Natural killer cell (primary cell): ENCODE measurements around the gene ROBO1. TPM values are rescaled to one million over a fixed set of nuclear protein-coding genes. Genes with fewer than 3 reads are reported as not detected.

Source experiments
- ATAC-seq, 3 donors: fragments of 150-1000 bp in 2 of 3; fragments of 200-7000 bp in 1 of 3; cut with Tn5 transposase; 1 replicate in 1 of 3; 2 replicates in 2 of 3; pipeline ENCODE4 v1.10.0; 2021; ENCODE audit warnings: mild to moderate bottlenecking in 2 of 3, moderate library complexity in 2 of 3
- DNase-seq, 2 donors: peaks; one replicate each; pipeline versions ENCODE4 v3.0.0 to v3.0.0-alpha.2; 2013 to 2021; ENCODE audit warnings: mixed read lengths in 1 of 2
- H3K27ac ChIP-seq: one replicate; pipeline ENCODE4 v1.5.1; 2013; ENCODE audit warnings: mild to moderate bottlenecking, low read length
- H3K27me3 ChIP-seq: one replicate; pipeline ENCODE4 v1.6.1; 2013; ENCODE audit warnings: low read length; ENCODE audit not compliant: control insufficient read depth, insufficient read depth
- H3K36me3 ChIP-seq: one replicate; pipeline ENCODE4 v1.6.1; 2013; ENCODE audit warnings: low read length; ENCODE audit not compliant: control insufficient read depth, insufficient read depth
- H3K4me1 ChIP-seq: one replicate; pipeline ENCODE4 v1.6.1; 2013; ENCODE audit warnings: low read length; ENCODE audit not compliant: control insufficient read depth, insufficient read depth
- H3K4me3 ChIP-seq: one replicate; pipeline ENCODE4 v1.5.1; 2013; ENCODE audit warnings: low read length
- H3K9me3 ChIP-seq: one replicate; pipeline ENCODE4 v1.6.1; 2013; ENCODE audit warnings: low read length; ENCODE audit not compliant: control insufficient read depth, insufficient read depth
- H3K27ac Mint-ChIP-seq, 2 donors: one replicate each; pipeline ENCODE4 v1.8.0; 2022; ENCODE audit warnings: mild to moderate bottlenecking in 2 of 2, mixed read lengths in 2 of 2, moderate library complexity in 1 of 2
- H3K27me3 Mint-ChIP-seq, 2 donors: one replicate each; pipeline ENCODE4 v1.8.0; 2022; ENCODE audit warnings: low read depth in 2 of 2, mixed read lengths in 2 of 2
- H3K36me3 Mint-ChIP-seq: one replicate; pipeline ENCODE4 v1.8.0; 2022; ENCODE audit warnings: mixed read lengths
- H3K4me1 Mint-ChIP-seq, 2 donors: one replicate each; pipeline ENCODE4 v1.8.0; 2022; ENCODE audit warnings: mixed read lengths in 2 of 2
- H3K4me3 Mint-ChIP-seq: one replicate; pipeline ENCODE4 v1.8.0; 2022; ENCODE audit warnings: mild to moderate bottlenecking, moderate library complexity, mixed read lengths
- H3K9me3 Mint-ChIP-seq, 2 donors: one replicate each; pipeline ENCODE4 v1.8.0; 2022; ENCODE audit warnings: mixed read lengths in 2 of 2
- WGBS: methylation state at CpG from one replicate; pipeline ENCODE4 v1.1.7; 2013; ENCODE audit warnings: missing lambda C conversion rate; ENCODE audit not compliant: insufficient coverage; 5-methylcytosine and 5-hydroxymethylcytosine counted together
- intact Hi-C: fragments of 100-400 bp; cut with micrococcal nuclease; formaldehyde crosslinking; loops from one replicate; pipeline ENCODE4 v1.14.2; 2022
- total RNA-seq, 4 donors: library from RNA; stranded (reverse); fragments of 120-200 nt in 1 of 4; gene quantifications; one replicate each; pipeline versions ENCODE4 v1.2.3 to v1.2.4, GENCODE V29; 2013 to 2022
- TF ChIP-seq, protein P1 (sequence below): fragments of 200-600 bp; IDR thresholded peaks from one replicate; pipeline ENCODE4 v1.8.0; 2022; ENCODE audit warnings: antibody characterized with exemption

The ROBO1 gene
- total RNA-seq, 3 donors from 2014 or later (not counting 1 experiment from before 2014, with no cell fraction given) = 0.07 TPM; not detected in 2

DNA sequence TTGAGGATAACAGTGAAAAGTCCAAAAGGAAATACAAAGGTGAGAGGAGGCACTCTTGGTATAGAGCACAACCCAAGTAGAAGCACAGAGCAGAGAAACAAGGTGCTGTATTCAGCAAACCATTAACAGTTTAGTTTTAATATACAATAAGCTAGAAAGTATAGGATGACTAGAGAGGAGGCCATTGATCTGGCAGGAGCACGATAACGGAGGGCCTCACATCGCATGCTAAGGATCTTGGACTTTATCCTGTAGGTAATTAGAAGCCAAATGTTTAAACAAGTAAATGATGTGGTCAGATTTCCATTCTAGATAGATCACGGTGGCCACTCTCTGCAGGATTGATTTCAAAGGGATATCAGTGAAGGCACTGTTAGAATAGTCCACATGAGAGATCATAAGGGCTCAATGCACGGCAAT, 935.0 kb downstream of the ROBO1 start:
- H3K27ac ChIP-seq = no peak overlapping the region
- no peaks in the 10 kb centered on the region for H3K27me3 ChIP-seq
- TF ChIP-seq, protein P1, sequence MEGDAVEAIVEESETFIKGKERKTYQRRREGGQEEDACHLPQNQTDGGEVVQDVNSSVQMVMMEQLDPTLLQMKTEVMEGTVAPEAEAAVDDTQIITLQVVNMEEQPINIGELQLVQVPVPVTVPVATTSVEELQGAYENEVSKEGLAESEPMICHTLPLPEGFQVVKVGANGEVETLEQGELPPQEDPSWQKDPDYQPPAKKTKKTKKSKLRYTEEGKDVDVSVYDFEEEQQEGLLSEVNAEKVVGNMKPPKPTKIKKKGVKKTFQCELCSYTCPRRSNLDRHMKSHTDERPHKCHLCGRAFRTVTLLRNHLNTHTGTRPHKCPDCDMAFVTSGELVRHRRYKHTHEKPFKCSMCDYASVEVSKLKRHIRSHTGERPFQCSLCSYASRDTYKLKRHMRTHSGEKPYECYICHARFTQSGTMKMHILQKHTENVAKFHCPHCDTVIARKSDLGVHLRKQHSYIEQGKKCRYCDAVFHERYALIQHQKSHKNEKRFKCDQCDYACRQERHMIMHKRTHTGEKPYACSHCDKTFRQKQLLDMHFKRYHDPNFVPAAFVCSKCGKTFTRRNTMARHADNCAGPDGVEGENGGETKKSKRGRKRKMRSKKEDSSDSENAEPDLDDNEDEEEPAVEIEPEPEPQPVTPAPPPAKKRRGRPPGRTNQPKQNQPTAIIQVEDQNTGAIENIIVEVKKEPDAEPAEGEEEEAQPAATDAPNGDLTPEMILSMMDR = no peak
- H3K36me3 Mint-ChIP-seq = no peaks in the 10 kb centered on the region
- DNase-seq (no peak), ATAC-seq (no peak)
- no peaks in the 10 kb centered on the region for H3K36me3 ChIP-seq
- H3K4me1 ChIP-seq = no peaks in the 10 kb centered on the region
- no peak overlapping the region for H3K4me3 ChIP-seq
- 92% methylated on average over 5 of the region's 5 CpGs for WGBS
- no peaks in the 10 kb centered on the region for H3K27me3 Mint-ChIP-seq
- intact Hi-C loops = no loop called here
- H3K4me1 Mint-ChIP-seq = no peaks in the 10 kb centered on the region
- H3K9me3 ChIP-seq = peaks cover 4% of the 10 kb centered on the region
- no peak overlapping the region for H3K4me3 Mint-ChIP-seq
- H3K9me3 Mint-ChIP-seq = peaks cover 0 to 2% of the 10 kb centered on the region in 2 donors
- no peak overlapping the region for H3K27ac Mint-ChIP-seq

- H3K4me1 ChIP-seq = no peaks in the 10 kb centered on the region
- Mint-ChIP-seq H3K27ac (no peak overlapping the region), H3K4me3 (no peak overlapping the region), H3K36me3 (peaks cover under 1% of the 10 kb centered on the region), H3K27me3 (no peaks in the 10 kb centered on the region), H3K4me1 (no peaks in the 10 kb centered on the region), H3K9me3 (peaks cover 0 to 2% of the 10 kb centered on the region in 2 donors)
- ATAC-seq (no peak), DNase-seq (no peak)
- 33% methylated on average over 1 of the region's 1 CpG for WGBS
- no peak overlapping the region for H3K27ac ChIP-seq
- TF ChIP-seq, protein P1 = no peak
- H3K36me3 ChIP-seq = no peaks in the 10 kb centered on the region
- H3K9me3 ChIP-seq = peaks cover 4% of the 10 kb centered on the region
- no peak overlapping the region for H3K4me3 ChIP-seq
- intact Hi-C loops = no loop called here
- no peaks in the 10 kb centered on the region for H3K27me3 ChIP-seq
Observed at GRCh38 chr3:78831446-78831972, 936.3 kb downstream of the ROBO1 start.

- intact Hi-C loops = no loop called here
- no peak for DNase-seq
- ATAC-seq = no peak
- H3K36me3 ChIP-seq = no peaks in the 10 kb centered on the region
- no peak overlapping the region for H3K4me3 Mint-ChIP-seq
- H3K9me3 Mint-ChIP-seq = peaks cover 2% of the 10 kb centered on the region in 2 donors
- TF ChIP-seq, protein P1 = no peak
- peaks cover 6% of the 10 kb centered on the region for H3K36me3 Mint-ChIP-seq
- no peaks in the 10 kb centered on the region for H3K4me1 ChIP-seq
- no peak overlapping the region for H3K27ac ChIP-seq
- no peak overlapping the region for H3K4me3 ChIP-seq
- peaks cover 4% of the 10 kb centered on the region for H3K9me3 ChIP-seq
- H3K27ac Mint-ChIP-seq = no peak overlapping the region
- no peaks in the 10 kb centered on the region for H3K4me1 Mint-ChIP-seq
- 40% methylated on average over 3 of the region's 5 CpGs for WGBS
- H3K27me3 ChIP-seq = no peaks in the 10 kb centered on the region
- no peaks in the 10 kb centered on the region for H3K27me3 Mint-ChIP-seq
Observed at GRCh38 chr3:78830470-78830869, 937.3 kb downstream of the ROBO1 start.

DNA sequence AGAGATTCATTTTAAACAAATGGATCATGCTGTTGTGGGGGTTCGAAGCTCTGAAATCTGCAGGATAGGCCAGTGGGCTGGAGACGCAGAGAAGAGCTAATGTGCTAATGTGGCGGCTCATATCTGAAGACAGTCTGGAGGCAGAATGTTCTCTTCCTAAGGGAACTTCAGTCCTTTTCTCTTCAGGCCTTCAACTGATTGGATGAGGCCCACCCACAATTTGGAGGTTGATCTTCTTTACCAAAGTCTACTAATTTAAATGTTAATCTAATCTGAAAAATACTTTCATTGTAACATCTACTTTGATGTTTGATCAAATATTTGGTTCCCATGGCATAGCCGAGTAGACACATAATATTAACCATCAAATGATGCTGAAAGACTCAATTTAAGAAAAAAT, 940.2 kb downstream of the ROBO1 start:
- peaks cover 4% of the 10 kb centered on the region for H3K9me3 ChIP-seq

More for the DNA sequence above, 940.2 kb downstream of the ROBO1 start:
- no peak for ATAC-seq
- Histone ChIP-seq H3K27ac (no peak overlapping the region), H3K4me3 (no peak overlapping the region), H3K4me1 (no peaks in the 10 kb centered on the region), H3K36me3 (no peaks in the 10 kb centered on the region), H3K27me3 (no peaks in the 10 kb centered on the region)
- no peaks in the 10 kb centered on the region for H3K27me3 Mint-ChIP-seq
- H3K9me3 Mint-ChIP-seq = peaks cover 5 to 8% of the 10 kb centered on the region in 2 donors
- intact Hi-C loops = no loop called here
- no peaks in the 10 kb centered on the region for H3K4me1 Mint-ChIP-seq
- WGBS = 89% methylated on average over 3 of the region's 4 CpGs
- DNase-seq = no peak
- TF ChIP-seq, protein P1 = no peak
- H3K27ac Mint-ChIP-seq = no peak overlapping the region
- no peak overlapping the region for H3K4me3 Mint-ChIP-seq
- peaks cover 6% of the 10 kb centered on the region for H3K36me3 Mint-ChIP-seq
